GM19324 (cell line): ENCODE results near the gene REEP2.
A peak's percentile ranks its signal among the peaks of the same experiment; 100 is the strongest.

Experiments used
- ATAC-seq: cut with Tn5 transposase; IDR thresholded peaks from one replicate; pipeline ENCODE4 v1.9.1; 2021; ENCODE audit warnings: mild to moderate bottlenecking, moderate library complexity; ENCODE audit not compliant: unreplicated experiment, low FRiP score

Gene REEP2

GRCh38 chr5:138491669-138492559, 53.1 kb downstream of the REEP2 start:
- peak; percentile 95 for ATAC-seq

- no peak for ATAC-seq
Observed at GRCh38 chr5:138492560-138493045, 53.7 kb downstream of the REEP2 start.

GRCh38 chr5:138495351-138495750, 56.5 kb downstream of the REEP2 start:
- ATAC-seq = no peak
